IMR-90 (cell line): Measurements from ENCODE around the gene MIB1. TPM values are rescaled to one million over a fixed set of nuclear protein-coding genes. Genes with fewer than 3 reads are reported as not detected.
"Not testable (repeated sequence)": the region's sequence is repeated elsewhere in the genome, so short reads cannot be mapped to it uniquely, and the experiment has no call there.

ENCODE experiments used
- ATAC-seq: fragments of 200-7000 bp; cut with Tn5 transposase; 2 replicates; pipeline ENCODE4 v1.9.1; 2020; ENCODE audit warnings: low read depth, mild to moderate bottlenecking, moderate library complexity
- BruUV-seq: library from RNA; stranded (reverse); fragments of 400-500 nt; replicated peaks from 2 replicates; lab custom pipeline; 2021; lab: Mats Ljungman, UMichigan
- CTCF ChIA-PET: fragments of 300-600 bp; formaldehyde crosslinking; extraction: SDS; loops from one replicate; lab custom pipeline; 2021; ENCODE audit warnings: antibody characterized with exemption; lab: Yijun Ruan, JAX
- POLR2A ChIA-PET: fragments of 300-600 bp; sonication (Branson Sonifier 250); formaldehyde crosslinking; loops from one replicate; lab custom pipeline; 2022; ENCODE audit warnings: antibody characterized with exemption; ENCODE audit not compliant: unreplicated experiment; lab: Charles Lee
- DNase-seq: peaks from one replicate; pipeline ENCODE4 v3.0.0; 2013
- H2AFZ ChIP-seq: replicated peaks from 2 replicates; pipeline ENCODE3; 2013; ENCODE audit warnings: low read length, mild to moderate bottlenecking; ENCODE audit not compliant: poor library complexity
- H2AK5ac ChIP-seq: 2 replicates; pipeline ENCODE4 v1.6.1; 2013; ENCODE audit warnings: low read depth, low read length, inconsistent platforms
- H2AK9ac ChIP-seq: replicated peaks from 2 replicates; pipeline ENCODE3; 2013; ENCODE audit warnings: mild to moderate bottlenecking, low read depth, low read length, moderate library complexity; ENCODE audit not compliant: poor library complexity
- H2BK120ac ChIP-seq: 2 replicates; pipeline ENCODE4 v1.6.1; 2013; ENCODE audit warnings: low read depth, low read length, inconsistent platforms
- H2BK15ac ChIP-seq: 3 replicates; pipeline ENCODE4 v1.6.1; 2013; ENCODE audit warnings: low read depth, low read length, inconsistent platforms
- H2BK20ac ChIP-seq: 2 replicates; pipeline ENCODE4 v1.6.1; 2013; ENCODE audit warnings: low read depth, mild to moderate bottlenecking, inconsistent platforms, low read length, moderate library complexity
- H2BK5ac ChIP-seq: 2 replicates; pipeline ENCODE4 v1.6.1; 2013; ENCODE audit warnings: mild to moderate bottlenecking, low read depth, low read length, inconsistent platforms; ENCODE audit not compliant: poor library complexity, severe bottlenecking
- H3K14ac ChIP-seq: replicated peaks from 2 replicates; pipeline ENCODE4 v1.6.1; 2013; ENCODE audit warnings: low read depth, low read length, inconsistent platforms
- H3K18ac ChIP-seq: 2 replicates; pipeline ENCODE4 v1.6.1; 2013; ENCODE audit warnings: low read depth, low read length, control low read depth
- H3K23ac ChIP-seq: 2 replicates; pipeline ENCODE4 v1.6.1; 2013; ENCODE audit warnings: low read depth, low read length, inconsistent platforms
- H3K27ac ChIP-seq: 2 replicates; pipeline ENCODE4 v1.5.1; 2013; ENCODE audit warnings: mild to moderate bottlenecking, control low read depth, low read length; ENCODE audit not compliant: insufficient read depth
- H3K27me3 ChIP-seq: 2 replicates; pipeline ENCODE4 v1.6.1; 2013; ENCODE audit warnings: low read length; ENCODE audit not compliant: control insufficient read depth, insufficient read depth
- H3K36me3 ChIP-seq: 2 replicates; pipeline ENCODE4 v1.6.1; 2013; ENCODE audit warnings: low read length, mixed read lengths; ENCODE audit not compliant: control insufficient read depth, insufficient read depth
- H3K4ac ChIP-seq: 2 replicates; pipeline ENCODE4 v1.6.1; 2013; ENCODE audit warnings: low read depth, low read length, inconsistent platforms
- H3K4me1 ChIP-seq: 2 replicates; pipeline ENCODE4 v1.6.1; 2013; ENCODE audit warnings: low read length, mixed read lengths; ENCODE audit not compliant: control insufficient read depth, insufficient read depth
- H3K4me2 ChIP-seq: 2 replicates; pipeline ENCODE4 v1.6.1; 2013; ENCODE audit warnings: low read depth, mild to moderate bottlenecking, control low read depth, low read length, moderate library complexity
- H3K4me3 ChIP-seq: 2 replicates; pipeline ENCODE4 v1.5.1; 2013; ENCODE audit warnings: low read depth, mild to moderate bottlenecking, control low read depth, low read length, moderate library complexity; ENCODE audit not compliant: insufficient read depth
- H3K56ac ChIP-seq: 2 replicates; pipeline ENCODE4 v1.6.1; 2013; ENCODE audit warnings: low read length, inconsistent platforms; ENCODE audit not compliant: insufficient read depth; ENCODE audit errors: extremely low read depth
- H3K79me1 ChIP-seq, 2 experiments: 2 replicates each; pipeline ENCODE4 v1.6.1; 2013; ENCODE audit warnings: low read length in 2 of 2, inconsistent platforms in 1 of 2, low read depth in 1 of 2
- H3K9ac ChIP-seq: 2 replicates; pipeline ENCODE4 v1.6.1; 2013; ENCODE audit warnings: low read depth, low read length, control low read depth
- H3K9me1 ChIP-seq: 2 replicates; pipeline ENCODE4 v1.6.1; 2013; ENCODE audit warnings: low read length, inconsistent platforms; ENCODE audit not compliant: insufficient read depth
- H3K9me3 ChIP-seq: 2 replicates; pipeline ENCODE4 v1.6.1; 2013; ENCODE audit warnings: low read length; ENCODE audit not compliant: control insufficient read depth, insufficient read depth
- H4K20me1 ChIP-seq: 2 replicates; pipeline ENCODE4 v1.6.1; 2013; ENCODE audit warnings: low read length, inconsistent platforms; ENCODE audit not compliant: insufficient read depth
- H4K5ac ChIP-seq: 2 replicates; pipeline ENCODE4 v1.6.1; 2013; ENCODE audit warnings: mild to moderate bottlenecking, low read depth, low read length, control low read depth
- H4K8ac ChIP-seq, 2 experiments: 2 replicates each; pipeline ENCODE4 v1.6.1; 2013; ENCODE audit warnings: low read depth in 2 of 2, low read length in 2 of 2, control low read depth in 1 of 2, inconsistent platforms in 1 of 2
- H4K91ac ChIP-seq: 2 replicates; pipeline ENCODE4 v1.6.1; 2013; ENCODE audit warnings: low read depth, low read length, inconsistent platforms; ENCODE audit not compliant: insufficient read depth
- WGBS, 2 experiments: methylation state at CpG; one replicate each; pipeline versions ENCODE4 v1.1.5 to v1.1.7; 2013; ENCODE audit warnings: missing lambda C conversion rate in 2 of 2; ENCODE audit not compliant: insufficient read length in 1 of 2; ENCODE audit errors: extremely low coverage in 2 of 2; 5-methylcytosine and 5-hydroxymethylcytosine counted together
- dilution Hi-C: fragments of 300-500 bp; cut with HindIII; formaldehyde crosslinking; loops from one replicate; pipeline ENCODE4 v1.14.3; 2018; ENCODE audit warnings: low sequenced_read_pairs; ENCODE audit not compliant: unreplicated experiment
- in situ Hi-C: fragments of 300-500 bp; cut with MboI; formaldehyde crosslinking; loops from 3 replicates; pipeline ENCODE4 v1.14.3; 2019; ENCODE audit warnings: low sequenced_read_pairs, inconsistent platforms, mixed read lengths
- intact Hi-C: fragments of 100-400 bp; cut with micrococcal nuclease; formaldehyde crosslinking; loops from 2 replicates; pipeline ENCODE4 v1.10.0; 2022
- polyA plus RNA-seq, 3 experiments: library from polyadenylated mRNA; depleted of rRNA; stranded (reverse); fragments of >200 nt; gene quantifications; 2 replicates each; pipeline ENCODE4 v1.2.3, GENCODE V29; 2012; ENCODE audit warnings: low replicate concordance in 1 of 3
- total RNA-seq: library from RNA; depleted of rRNA; stranded (reverse); fragments of >200 nt; gene quantifications from 2 replicates; pipeline ENCODE4 v1.2.3, GENCODE V29; 2012

The MIB1 gene
- total and polyA plus RNA-seq, 2 of the 4 experiments (the other 2 are of a cell fraction), result 5.9 to 80.1 TPM

GRCh38 chr18:21796089-21796488 is 55.5 kb downstream of the MIB1 start:
- H3K36me3 ChIP-seq, DNase-seq, H4K5ac ChIP-seq, intact Hi-C loops, H2BK5ac ChIP-seq, H2BK15ac ChIP-seq, POLR2A ChIA-PET, H4K91ac ChIP-seq, H2AFZ ChIP-seq, H3K4ac ChIP-seq, H4K8ac ChIP-seq, in situ Hi-C loops, H2BK20ac ChIP-seq, H3K14ac ChIP-seq, ATAC-seq, H2AK5ac ChIP-seq, H4K20me1 ChIP-seq, H3K4me2 ChIP-seq, H3K4me1 ChIP-seq, dilution Hi-C loops, BruUV-seq, H3K23ac ChIP-seq, CTCF ChIA-PET, H3K18ac ChIP-seq, H3K27me3 ChIP-seq, H3K9ac ChIP-seq, H3K56ac ChIP-seq, H3K9me3 ChIP-seq, H3K4me3 ChIP-seq, H3K9me1 ChIP-seq, H3K27ac ChIP-seq, H2BK120ac ChIP-seq, H2AK9ac ChIP-seq: not testable (repeated sequence)
- peaks cover 0 to 10% of the 10 kb centered on the region in 2 experiments; a peak in 2 of 4 replicates for H3K79me1 ChIP-seq
- no CpG with 5 or more reads among the region's 2 CpGs for WGBS, 2 experiments
